KMS-11 (cell line): ENCODE results near the gene ZNF30.

Experiments
- H2AFZ ChIP-seq: fragments of 200-600 bp; sonication (generic); 2 replicates; pipeline ENCODE4 v1.6.1; 2016; ENCODE audit warnings: antibody characterized with exemption, mixed run types, low read depth
- H3K27ac ChIP-seq: fragments of 200-600 bp; sonication (generic); 2 replicates; pipeline ENCODE4 v1.6.1; 2016; ENCODE audit warnings: mild to moderate bottlenecking, mixed run types
- H3K27me3 ChIP-seq: fragments of 200-600 bp; sonication (generic); 2 replicates; pipeline ENCODE4 v1.6.1; 2017; ENCODE audit warnings: mild to moderate bottlenecking, low read depth, mixed run types, moderate library complexity; ENCODE audit not compliant: insufficient read depth
- H3K36me3 ChIP-seq: fragments of 200-600 bp; sonication (generic); 2 replicates; pipeline ENCODE4 v1.6.1; 2017; ENCODE audit warnings: mild to moderate bottlenecking, mixed run types; ENCODE audit not compliant: insufficient read depth
- H3K4me1 ChIP-seq: fragments of 200-600 bp; sonication (generic); 2 replicates; pipeline ENCODE4 v1.6.1; 2016; ENCODE audit warnings: mild to moderate bottlenecking, low read depth, mixed run types; ENCODE audit not compliant: poor library complexity, severe bottlenecking
- H3K4me2 ChIP-seq: fragments of 200-600 bp; sonication (generic); 2 replicates; pipeline ENCODE4 v1.7.0; 2016; ENCODE audit warnings: mild to moderate bottlenecking, mixed run types
- H3K4me3 ChIP-seq: fragments of 200-600 bp; sonication (generic); IDR thresholded peaks from 2 replicates; pipeline ENCODE4 v1.6.1; 2017; ENCODE audit warnings: low read depth, low read length, mixed read lengths; ENCODE audit not compliant: insufficient read depth
- H3K79me2 ChIP-seq: fragments of 200-600 bp; sonication (generic); 2 replicates; pipeline ENCODE4 v1.6.1; 2016; ENCODE audit warnings: low read depth, mixed run types; ENCODE audit not compliant: insufficient read depth
- H3K9ac ChIP-seq: fragments of 200-600 bp; sonication (generic); 2 replicates; pipeline ENCODE4 v1.6.1; 2016; ENCODE audit warnings: mild to moderate bottlenecking, mixed run types
- H4K20me1 ChIP-seq: fragments of 200-600 bp; sonication (generic); 2 replicates; pipeline ENCODE4 v1.6.1; 2016; ENCODE audit warnings: mild to moderate bottlenecking, mixed run types; ENCODE audit not compliant: insufficient read depth
- TF ChIP-seq, protein P1 (sequence below): fragments of 200-600 bp; sonication (generic); conservative IDR thresholded peaks from 2 replicates; pipeline ENCODE4 v1.6.1; 2017; ENCODE audit warnings: low read depth, mild to moderate bottlenecking, antibody characterized with exemption, low read length, moderate library complexity, mixed read lengths

Gene ZNF30

DNA sequence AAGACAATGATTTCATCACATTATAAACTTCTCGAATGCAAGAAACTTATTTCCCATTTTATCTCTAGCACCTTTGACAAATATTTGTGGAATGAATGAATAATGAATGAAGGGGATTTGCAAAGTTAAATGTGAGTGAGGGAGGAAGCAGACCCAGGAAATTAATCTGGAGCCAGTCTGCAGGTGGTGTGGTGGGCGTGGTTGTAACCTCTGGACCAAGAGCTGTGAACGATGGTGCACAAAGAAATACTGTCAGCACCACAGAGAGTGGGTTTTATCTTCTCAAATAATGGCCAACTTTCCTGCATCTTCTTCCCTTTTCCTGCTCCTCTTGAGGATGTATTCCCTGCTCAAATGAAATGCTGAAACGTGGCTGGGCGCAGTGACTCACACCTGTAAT lies 48.4 kb downstream of the ZNF30 start:
- H2AFZ ChIP-seq = no peak overlapping the region
- H4K20me1 ChIP-seq = no peaks in the 10 kb centered on the region
- H3K36me3 ChIP-seq = no peaks in the 10 kb centered on the region
- TF ChIP-seq, protein P1, sequence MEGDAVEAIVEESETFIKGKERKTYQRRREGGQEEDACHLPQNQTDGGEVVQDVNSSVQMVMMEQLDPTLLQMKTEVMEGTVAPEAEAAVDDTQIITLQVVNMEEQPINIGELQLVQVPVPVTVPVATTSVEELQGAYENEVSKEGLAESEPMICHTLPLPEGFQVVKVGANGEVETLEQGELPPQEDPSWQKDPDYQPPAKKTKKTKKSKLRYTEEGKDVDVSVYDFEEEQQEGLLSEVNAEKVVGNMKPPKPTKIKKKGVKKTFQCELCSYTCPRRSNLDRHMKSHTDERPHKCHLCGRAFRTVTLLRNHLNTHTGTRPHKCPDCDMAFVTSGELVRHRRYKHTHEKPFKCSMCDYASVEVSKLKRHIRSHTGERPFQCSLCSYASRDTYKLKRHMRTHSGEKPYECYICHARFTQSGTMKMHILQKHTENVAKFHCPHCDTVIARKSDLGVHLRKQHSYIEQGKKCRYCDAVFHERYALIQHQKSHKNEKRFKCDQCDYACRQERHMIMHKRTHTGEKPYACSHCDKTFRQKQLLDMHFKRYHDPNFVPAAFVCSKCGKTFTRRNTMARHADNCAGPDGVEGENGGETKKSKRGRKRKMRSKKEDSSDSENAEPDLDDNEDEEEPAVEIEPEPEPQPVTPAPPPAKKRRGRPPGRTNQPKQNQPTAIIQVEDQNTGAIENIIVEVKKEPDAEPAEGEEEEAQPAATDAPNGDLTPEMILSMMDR = no peak
- no peak overlapping the region for H3K4me2 ChIP-seq
- no peaks in the 10 kb centered on the region for H3K4me1 ChIP-seq
- H3K9ac ChIP-seq = no peak overlapping the region
- no peak overlapping the region for H3K27ac ChIP-seq
- no peaks in the 10 kb centered on the region for H3K79me2 ChIP-seq
- peaks cover 11% of the 10 kb centered on the region; the same call in 1 of the 2 replicates for H3K27me3 ChIP-seq
- H3K4me3 ChIP-seq = no peak overlapping the region

DNA sequence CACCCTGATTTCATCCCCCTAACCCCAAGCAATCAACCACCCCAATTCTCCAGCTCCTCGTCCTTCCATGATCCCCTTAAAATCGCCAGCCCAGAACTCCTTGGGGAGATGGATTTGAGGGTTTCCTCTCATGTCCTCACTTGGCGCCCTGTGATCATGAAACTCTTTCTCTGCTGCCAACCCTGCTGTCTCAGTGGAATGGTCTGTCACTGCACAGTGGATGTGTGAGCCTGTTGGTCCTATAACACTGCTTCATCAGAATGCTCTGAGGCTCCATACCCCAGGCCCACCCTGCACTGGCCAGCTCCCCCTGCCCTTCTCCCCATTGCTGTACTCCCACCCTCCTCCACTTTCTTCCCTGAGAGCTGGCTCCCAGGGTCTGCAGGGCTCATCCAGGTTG lies 49.9 kb downstream of the ZNF30 start:
- Histone ChIP-seq H3K9ac (no peak overlapping the region), H3K4me3 (no peak overlapping the region), H4K20me1 (no peaks in the 10 kb centered on the region), H3K27ac (no peak overlapping the region), H3K79me2 (no peaks in the 10 kb centered on the region), H3K4me2 (no peak overlapping the region), H3K4me1 (no peaks in the 10 kb centered on the region), H2AFZ (no peak overlapping the region), H3K27me3 (no peaks in the 10 kb centered on the region; the same call in 1 of the 2 replicates), H3K36me3 (no peaks in the 10 kb centered on the region)
- TF ChIP-seq, protein P1 = no peak

DNA sequence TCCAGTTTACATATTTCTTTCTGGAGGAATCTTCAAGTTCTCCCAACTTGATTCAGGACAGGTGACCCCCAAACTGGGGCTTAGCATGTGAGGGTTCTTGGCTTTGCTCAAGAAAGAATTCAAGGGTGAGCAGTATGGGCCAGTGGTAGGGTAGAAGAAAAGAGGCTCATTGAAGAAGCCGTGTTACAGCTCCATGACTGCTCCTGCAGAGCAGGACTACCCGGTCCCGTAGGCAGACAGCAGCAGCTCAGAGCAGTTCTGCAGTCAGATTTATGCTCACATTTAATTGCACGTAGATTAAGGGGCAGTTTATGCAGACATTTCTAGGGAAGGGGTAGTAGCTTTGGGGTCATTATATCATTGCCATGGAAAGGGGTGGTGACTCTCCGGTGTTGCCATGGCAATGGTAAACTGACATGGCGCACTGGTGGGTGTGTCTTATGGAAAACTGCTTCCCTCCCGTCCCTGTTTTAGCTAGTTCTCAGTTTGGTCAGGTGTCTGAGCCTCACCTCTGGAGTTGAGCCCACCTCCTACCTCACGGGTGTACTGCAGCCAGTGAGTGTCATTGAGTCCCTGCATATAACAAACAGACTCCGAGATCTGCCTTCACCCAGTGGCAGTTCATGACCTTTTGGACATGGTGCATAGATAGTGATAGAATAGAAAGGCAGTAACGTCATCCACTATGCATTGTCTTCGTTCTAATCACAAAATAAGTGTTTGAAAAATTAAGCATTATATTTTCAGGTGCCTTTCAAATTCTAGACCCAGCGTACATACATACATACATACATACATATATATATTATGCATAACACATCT lies 53.3 kb downstream of the ZNF30 start:
- Histone ChIP-seq H3K27me3 (no peaks in the 10 kb centered on the region; the same call in 1 of the 2 replicates), H3K4me3 (no peak overlapping the region), H3K9ac (no peak overlapping the region), H3K4me1 (no peaks in the 10 kb centered on the region), H4K20me1 (no peaks in the 10 kb centered on the region), H3K4me2 (no peak overlapping the region), H2AFZ (no peak overlapping the region), H3K36me3 (no peaks in the 10 kb centered on the region), H3K27ac (no peak overlapping the region), H3K79me2 (no peaks in the 10 kb centered on the region)
- TF ChIP-seq, protein P1 = no peak

DNA sequence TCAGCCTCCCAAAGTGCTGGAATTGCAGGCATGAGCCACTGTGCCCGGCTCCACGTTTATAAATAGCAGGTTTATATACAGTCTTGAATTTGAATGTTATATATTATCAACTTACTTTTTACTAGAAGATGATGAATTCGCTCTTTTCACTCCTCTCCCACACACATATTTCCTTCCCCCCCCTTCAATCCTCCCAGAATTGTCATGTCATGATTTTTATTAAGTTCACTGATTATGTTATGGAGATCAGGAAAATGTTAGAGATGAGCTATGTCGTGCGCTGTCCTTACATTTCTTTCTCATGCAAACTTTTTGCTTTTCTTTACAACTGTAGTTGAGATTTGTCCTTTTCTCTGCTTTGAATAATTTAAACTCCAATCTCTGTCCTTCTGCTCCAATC lies 55.6 kb downstream of the ZNF30 start:
- no peaks in the 10 kb centered on the region for H3K36me3 ChIP-seq
- H3K27me3 ChIP-seq = no peaks in the 10 kb centered on the region; the same call in 1 of the 2 replicates
- TF ChIP-seq, protein P1 = no peak
- H3K27ac ChIP-seq = no peak overlapping the region
- H3K4me2 ChIP-seq = no peak overlapping the region
- H3K4me3 ChIP-seq = no peak overlapping the region
- H3K9ac ChIP-seq = no peak overlapping the region
- H4K20me1 ChIP-seq = no peaks in the 10 kb centered on the region
- no peaks in the 10 kb centered on the region for H3K4me1 ChIP-seq
- no peaks in the 10 kb centered on the region for H3K79me2 ChIP-seq
- no peak overlapping the region for H2AFZ ChIP-seq
